GM04503 (cell line): ENCODE measurements around the gene SH3PXD2B.

ENCODE experiments used
- DNase-seq: peaks from one replicate; pipeline ENCODE4 v3.0.0-alpha.2; 2012; ENCODE audit warnings: low read depth

The SH3PXD2B gene

GRCh38 chr5:172454358-172455086, at the start of gene SH3PXD2B:
TSS of gene SH3PXD2B (minus strand) at chr5:172454525. CDS start at chr5:172454352, 173 bp downstream.
- DNase-seq = no peak

- no peak for DNase-seq
Measured at GRCh38 chr5:172502969-172503368, 48.6 kb upstream of the SH3PXD2B start.

GRCh38 chr5:172502410-172502809, 48.1 kb upstream of the SH3PXD2B start:
- DNase-seq = no peak

- DNase-seq = no peak
Measured at GRCh38 chr5:172501708-172502320, 47.5 kb upstream of the SH3PXD2B start.

GRCh38 chr5:172499287-172499686, 45.0 kb upstream of the SH3PXD2B start:
- DNase-seq = no peak

GRCh38 chr5:172498431-172499129, 44.3 kb upstream of the SH3PXD2B start:
- no peak for DNase-seq

GRCh38 chr5:172497591-172498255, 43.4 kb upstream of the SH3PXD2B start:
- DNase-seq = no peak

- peak; percentile 15 for DNase-seq
Measured at GRCh38 chr5:172496671-172497371, 42.5 kb upstream of the SH3PXD2B start.

- DNase-seq = no peak
Measured at GRCh38 chr5:172494630-172495505, 40.5 kb upstream of the SH3PXD2B start.

- DNase-seq = no peak
Measured at GRCh38 chr5:172493906-172494305, 39.6 kb upstream of the SH3PXD2B start.

GRCh38 chr5:172493461-172493860, 39.1 kb upstream of the SH3PXD2B start:
- DNase-seq = no peak

- no peak for DNase-seq
Measured at GRCh38 chr5:172493002-172493401, 38.7 kb upstream of the SH3PXD2B start.

GRCh38 chr5:172492097-172492840, 37.9 kb upstream of the SH3PXD2B start:
- DNase-seq = no peak

GRCh38 chr5:172491481-172491880, 37.2 kb upstream of the SH3PXD2B start:
- no peak for DNase-seq

GRCh38 chr5:172490514-172491461, 36.5 kb upstream of the SH3PXD2B start:
- DNase-seq = no peak

- no peak for DNase-seq
Measured at GRCh38 chr5:172488221-172488620, 33.9 kb upstream of the SH3PXD2B start.

- no peak for DNase-seq
Measured at GRCh38 chr5:172487671-172488070, 33.3 kb upstream of the SH3PXD2B start.

GRCh38 chr5:172486912-172487311, 32.6 kb upstream of the SH3PXD2B start:
- DNase-seq = no peak

GRCh38 chr5:172486451-172486850, 32.1 kb upstream of the SH3PXD2B start:
- DNase-seq = no peak
